Measurements from ENCODE around the gene ZBTB42. TPM values are rescaled to one million over a fixed set of nuclear protein-coding genes. Genes with fewer than 3 reads are reported as not detected.
A peak's percentile ranks its signal among the peaks of the same experiment; 100 is the strongest.

Gene ZBTB42
- total RNA-seq, 1 donor from 2014 or later, result 3.1 TPM

- H3K4me1 Mint-ChIP-seq (ENCODE audit: unreplicated experiment), result peaks cover 13% of the 10 kb centered on the region
- TF ChIP-seq CTCF (IDR thresholded peaks at IDR 0.05), result no peak
- no peaks in the 10 kb centered on the region for H3K9me3 Mint-ChIP-seq (ENCODE audit: unreplicated experiment)
- no peaks in the 10 kb centered on the region for H3K27me3 Mint-ChIP-seq (ENCODE audit: unreplicated experiment)
- DNase-seq (ENCODE audit: extremely low spot score, unreplicated experiment), result no peak
- H3K36me3 Mint-ChIP-seq (ENCODE audit: unreplicated experiment), result peaks cover 32% of the 10 kb centered on the region
- peak overlapping the region; percentile 14 for H3K27ac Mint-ChIP-seq (ENCODE audit: unreplicated experiment)
- no peak overlapping the region for H3K4me3 Mint-ChIP-seq (ENCODE audit: unreplicated experiment)
These were observed 30.8 kb upstream of the ZBTB42 start for GRCh38 chr14:104770072-104770579.

GRCh38 chr14:104770851-104771272, 30.0 kb upstream of the ZBTB42 start:
- Mint-ChIP-seq H3K4me3 (ENCODE audit: unreplicated experiment) (no peak overlapping the region), H3K27me3 (ENCODE audit: unreplicated experiment) (no peaks in the 10 kb centered on the region), H3K4me1 (ENCODE audit: unreplicated experiment) (peaks cover 13% of the 10 kb centered on the region), H3K9me3 (ENCODE audit: unreplicated experiment) (no peaks in the 10 kb centered on the region), H3K27ac (ENCODE audit: unreplicated experiment) (peak overlapping the region; percentile 38), H3K36me3 (ENCODE audit: unreplicated experiment) (peaks cover 32% of the 10 kb centered on the region)
- no peak for DNase-seq (ENCODE audit: extremely low spot score, unreplicated experiment)
- TF ChIP-seq CTCF (IDR thresholded peaks at IDR 0.05), result peak; percentile 51

GRCh38 chr14:104771374-104771773, 29.5 kb upstream of the ZBTB42 start:
- H3K4me3 Mint-ChIP-seq (ENCODE audit: unreplicated experiment), result no peak overlapping the region
- H3K36me3 Mint-ChIP-seq (ENCODE audit: unreplicated experiment), result peaks cover 32% of the 10 kb centered on the region
- no peak for DNase-seq (ENCODE audit: extremely low spot score, unreplicated experiment)
- TF ChIP-seq CTCF (IDR thresholded peaks at IDR 0.05), result no peak
- peaks cover 13% of the 10 kb centered on the region for H3K4me1 Mint-ChIP-seq (ENCODE audit: unreplicated experiment)
- H3K27me3 Mint-ChIP-seq (ENCODE audit: unreplicated experiment), result no peaks in the 10 kb centered on the region
- no peaks in the 10 kb centered on the region for H3K9me3 Mint-ChIP-seq (ENCODE audit: unreplicated experiment)
- H3K27ac Mint-ChIP-seq (ENCODE audit: unreplicated experiment), result no peak overlapping the region

GRCh38 chr14:104771918-104772706, 28.8 kb upstream of the ZBTB42 start:
- H3K4me1 Mint-ChIP-seq (ENCODE audit: unreplicated experiment), result peaks cover 13% of the 10 kb centered on the region
- no peak for TF ChIP-seq CTCF (IDR thresholded peaks at IDR 0.05)
- H3K27me3 Mint-ChIP-seq (ENCODE audit: unreplicated experiment), result no peaks in the 10 kb centered on the region
- no peak overlapping the region for H3K27ac Mint-ChIP-seq (ENCODE audit: unreplicated experiment)
- DNase-seq (ENCODE audit: extremely low spot score, unreplicated experiment), result no peak
- no peak overlapping the region for H3K4me3 Mint-ChIP-seq (ENCODE audit: unreplicated experiment)
- H3K9me3 Mint-ChIP-seq (ENCODE audit: unreplicated experiment), result no peaks in the 10 kb centered on the region
- peaks cover 32% of the 10 kb centered on the region for H3K36me3 Mint-ChIP-seq (ENCODE audit: unreplicated experiment)

- no peak for DNase-seq (ENCODE audit: extremely low spot score, unreplicated experiment)
- no peak overlapping the region for H3K4me3 Mint-ChIP-seq (ENCODE audit: unreplicated experiment)
- peaks cover 32% of the 10 kb centered on the region for H3K36me3 Mint-ChIP-seq (ENCODE audit: unreplicated experiment)
- H3K4me1 Mint-ChIP-seq (ENCODE audit: unreplicated experiment), result peaks cover 13% of the 10 kb centered on the region
- no peak for TF ChIP-seq CTCF (IDR thresholded peaks at IDR 0.05)
- no peak overlapping the region for H3K27ac Mint-ChIP-seq (ENCODE audit: unreplicated experiment)
- H3K27me3 Mint-ChIP-seq (ENCODE audit: unreplicated experiment), result no peaks in the 10 kb centered on the region
- H3K9me3 Mint-ChIP-seq (ENCODE audit: unreplicated experiment), result no peaks in the 10 kb centered on the region
These were observed 28.0 kb upstream of the ZBTB42 start for GRCh38 chr14:104772707-104773504.
